GM23338 (cell line): ENCODE measurements around the gene DOCK3. TPM values are rescaled to one million over a fixed set of nuclear protein-coding genes. Genes with fewer than 3 reads are reported as not detected.

Experiments
- ATAC-seq: fragments of 200-7000 bp; cut with Tn5 transposase; 3 replicates; pipeline ENCODE4 v1.9.1; 2020
- DNase-seq: peaks from one replicate; pipeline ENCODE4 v3.0.0-alpha.2; 2015; ENCODE audit warnings: low spot score
- H2AFZ ChIP-seq: fragments of 200-600 bp; sonication (generic); 2 replicates; pipeline ENCODE4 v1.8.0; 2016; ENCODE audit warnings: antibody characterized with exemption, mild to moderate bottlenecking, moderate library complexity
- H3F3A ChIP-seq: fragments of 200-600 bp; sonication (generic); replicated peaks from 2 replicates; pipeline ENCODE4 v1.8.0; 2017; ENCODE audit warnings: antibody characterized with exemption, mixed run types, low read depth
- H3K27ac ChIP-seq: fragments of 200-600 bp; sonication (generic); 2 replicates; pipeline ENCODE4 v1.6.1; 2016; ENCODE audit warnings: low read depth
- H3K27me3 ChIP-seq: fragments of 200-600 bp; sonication (generic); 2 replicates; pipeline ENCODE4 v1.8.0; 2016; ENCODE audit warnings: mild to moderate bottlenecking, mixed run types, moderate library complexity; ENCODE audit not compliant: insufficient read depth
- H3K36me3 ChIP-seq: fragments of 200-600 bp; sonication (generic); 2 replicates; pipeline ENCODE4 v1.8.0; 2016; ENCODE audit warnings: mild to moderate bottlenecking; ENCODE audit not compliant: insufficient read depth
- H3K4me1 ChIP-seq: fragments of 200-600 bp; sonication (generic); 2 replicates; pipeline ENCODE4 v1.8.0; 2016; ENCODE audit warnings: mild to moderate bottlenecking, moderate library complexity; ENCODE audit not compliant: insufficient read depth
- H3K4me2 ChIP-seq: fragments of 200-600 bp; sonication (generic); 2 replicates; pipeline ENCODE4 v1.7.1; 2017; ENCODE audit warnings: mixed run types
- H3K4me3 ChIP-seq: fragments of 200-600 bp; sonication (generic); 2 replicates; pipeline ENCODE4 v1.6.1; 2016; ENCODE audit warnings: mixed run types
- H3K79me2 ChIP-seq: fragments of 200-600 bp; sonication (generic); replicated peaks from 2 replicates; pipeline ENCODE4 v1.8.0; 2017; ENCODE audit warnings: mild to moderate bottlenecking; ENCODE audit not compliant: insufficient read depth
- H3K9me2 ChIP-seq: fragments of 200-600 bp; sonication (generic); 2 replicates; pipeline ENCODE4 v1.8.0; 2017; ENCODE audit not compliant: insufficient read depth
- H4K20me1 ChIP-seq: fragments of 200-600 bp; sonication (generic); replicated peaks from 2 replicates; pipeline ENCODE4 v1.8.0; 2017; ENCODE audit warnings: mild to moderate bottlenecking; ENCODE audit not compliant: insufficient read depth
- H3K27ac Mint-ChIP-seq: 2 replicates; pipeline ENCODE4 v1.8.0; 2020; ENCODE audit warnings: inconsistent platforms, mild to moderate bottlenecking, moderate library complexity, mixed read lengths
- H3K27me3 Mint-ChIP-seq: 3 replicates; pipeline ENCODE4 v1.8.0; 2022; ENCODE audit warnings: low read depth, mild to moderate bottlenecking, moderate library complexity, mixed read lengths, inconsistent platforms; ENCODE audit not compliant: insufficient read depth, poor library complexity
- H3K36me3 Mint-ChIP-seq: 3 replicates; pipeline ENCODE4 v1.8.0; 2021; ENCODE audit warnings: low read depth, mild to moderate bottlenecking, inconsistent platforms, moderate library complexity, mixed read lengths
- H3K4me1 Mint-ChIP-seq: 3 replicates; pipeline ENCODE4 v1.8.0; 2020; ENCODE audit warnings: mild to moderate bottlenecking, inconsistent platforms, mixed read lengths
- H3K4me3 Mint-ChIP-seq: 3 replicates; pipeline ENCODE4 v1.8.0; 2021; ENCODE audit warnings: moderate library complexity, mild to moderate bottlenecking, inconsistent platforms, mixed read lengths
- H3K9me3 Mint-ChIP-seq: 3 replicates; pipeline ENCODE4 v1.8.0; 2020; ENCODE audit warnings: moderate library complexity, mild to moderate bottlenecking, inconsistent platforms, mixed read lengths
- CREB1 ChIP-seq: fragments of 250-450 bp; sonication (Bioruptor Pico); IDR thresholded peaks from 2 replicates; pipeline ENCODE4 v1.5.0; 2020; ENCODE audit warnings: low read depth, mild to moderate bottlenecking, moderate library complexity
- EZH2phosphoT487 ChIP-seq: fragments of 200-600 bp; sonication (generic); IDR thresholded peaks from one replicate; pipeline ENCODE4 v1.8.1; 2018; ENCODE audit warnings: antibody characterized with exemption; ENCODE audit not compliant: unreplicated experiment
- JUNB ChIP-seq: IDR thresholded peaks from one replicate; pipeline ENCODE4 v1.6.1; 2016; ENCODE audit warnings: antibody characterized with exemption; ENCODE audit not compliant: unreplicated experiment
- NANOG ChIP-seq: IDR thresholded peaks from 2 replicates; pipeline ENCODE4 v1.6.1; 2016; ENCODE audit warnings: antibody characterized with exemption, borderline replicate concordance
- POLR2AphosphoS5 ChIP-seq: IDR thresholded peaks from 2 replicates; pipeline ENCODE4 v1.6.1; 2016; ENCODE audit warnings: antibody characterized with exemption, low read depth
- STAT1 ChIP-seq: IDR thresholded peaks from one replicate; pipeline ENCODE4 v1.6.1; 2016; ENCODE audit warnings: antibody characterized with exemption; ENCODE audit not compliant: unreplicated experiment
- ZNF331 ChIP-seq: fragments of 250-450 bp; sonication (Bioruptor Pico); IDR thresholded peaks from 2 replicates; pipeline ENCODE4 v1.5.0; 2020; ENCODE audit warnings: low read depth, mild to moderate bottlenecking, moderate library complexity
- polyA plus RNA-seq: library from polyadenylated mRNA; unstranded; fragments of >200 nt; fragmentation: Nextera tagmentation; extraction: Ambion mirVana; gene quantifications from 2 replicates; pipeline ENCODE4 v1.2.1, GENCODE V29; 2016
- total RNA-seq: library from RNA; depleted of rRNA; stranded (reverse); fragments of >200 nt; shearing (Covaris generic); gene quantifications from 2 replicates; pipeline ENCODE4 v1.2.3, GENCODE V29; 2014
- TF ChIP-seq, protein P1 (sequence below): fragments of 250-450 bp; sonication (Bioruptor Pico); IDR thresholded peaks from 2 replicates; pipeline ENCODE4 v1.5.0; 2020; ENCODE audit warnings: mild to moderate bottlenecking, moderate library complexity
- TF ChIP-seq, protein P2 (sequence below): IDR thresholded peaks from one replicate; pipeline ENCODE4 v1.6.1; 2018; ENCODE audit warnings: antibody characterized with exemption; ENCODE audit not compliant: unreplicated experiment

The DOCK3 gene
- total and polyA plus RNA-seq, 2 experiments from 2014 or later, result 2.4 to 5.6 TPM

DNA sequence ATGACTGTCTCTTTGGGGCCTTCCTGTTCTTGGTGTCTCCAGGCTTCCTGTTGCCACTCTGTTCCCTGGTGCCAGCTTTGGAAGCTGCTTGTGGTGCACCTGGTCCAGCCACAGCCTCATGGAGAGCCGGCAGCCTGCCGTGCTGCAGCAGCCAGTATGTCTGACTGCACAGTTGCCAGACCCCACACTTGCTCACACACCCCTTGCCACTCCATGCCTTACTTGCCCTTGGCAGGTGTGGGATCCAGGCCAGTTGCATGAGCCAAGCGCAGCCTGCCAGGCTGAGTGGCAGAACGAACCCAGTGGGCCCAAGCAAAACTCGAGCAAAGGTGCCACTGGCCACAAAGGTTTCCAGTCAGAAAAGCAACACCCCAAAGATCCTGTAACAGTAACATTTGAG, 309.2 kb downstream of the DOCK3 start:
- Mint-ChIP-seq H3K9me3 (peaks cover 8% of the 10 kb centered on the region), H3K36me3 (peaks cover 10% of the 10 kb centered on the region; the same call in 2 of the 3 replicates), H3K27ac (no peak overlapping the region), H3K4me3 (no peak overlapping the region), H3K4me1 (peaks cover 13% of the 10 kb centered on the region), H3K27me3 (peaks cover 9% of the 10 kb centered on the region)
- no peaks in the 10 kb centered on the region for H3K27me3 ChIP-seq
- H3K9me2 ChIP-seq, result no peaks in the 10 kb centered on the region
- no peak for DNase-seq
- H3K36me3 ChIP-seq, result no peaks in the 10 kb centered on the region
- TF ChIP-seq JUNB, result no peak
- TF ChIP-seq POLR2AphosphoS5, result no peak
- TF ChIP-seq NANOG, result no peak
- TF ChIP-seq, protein P1, sequence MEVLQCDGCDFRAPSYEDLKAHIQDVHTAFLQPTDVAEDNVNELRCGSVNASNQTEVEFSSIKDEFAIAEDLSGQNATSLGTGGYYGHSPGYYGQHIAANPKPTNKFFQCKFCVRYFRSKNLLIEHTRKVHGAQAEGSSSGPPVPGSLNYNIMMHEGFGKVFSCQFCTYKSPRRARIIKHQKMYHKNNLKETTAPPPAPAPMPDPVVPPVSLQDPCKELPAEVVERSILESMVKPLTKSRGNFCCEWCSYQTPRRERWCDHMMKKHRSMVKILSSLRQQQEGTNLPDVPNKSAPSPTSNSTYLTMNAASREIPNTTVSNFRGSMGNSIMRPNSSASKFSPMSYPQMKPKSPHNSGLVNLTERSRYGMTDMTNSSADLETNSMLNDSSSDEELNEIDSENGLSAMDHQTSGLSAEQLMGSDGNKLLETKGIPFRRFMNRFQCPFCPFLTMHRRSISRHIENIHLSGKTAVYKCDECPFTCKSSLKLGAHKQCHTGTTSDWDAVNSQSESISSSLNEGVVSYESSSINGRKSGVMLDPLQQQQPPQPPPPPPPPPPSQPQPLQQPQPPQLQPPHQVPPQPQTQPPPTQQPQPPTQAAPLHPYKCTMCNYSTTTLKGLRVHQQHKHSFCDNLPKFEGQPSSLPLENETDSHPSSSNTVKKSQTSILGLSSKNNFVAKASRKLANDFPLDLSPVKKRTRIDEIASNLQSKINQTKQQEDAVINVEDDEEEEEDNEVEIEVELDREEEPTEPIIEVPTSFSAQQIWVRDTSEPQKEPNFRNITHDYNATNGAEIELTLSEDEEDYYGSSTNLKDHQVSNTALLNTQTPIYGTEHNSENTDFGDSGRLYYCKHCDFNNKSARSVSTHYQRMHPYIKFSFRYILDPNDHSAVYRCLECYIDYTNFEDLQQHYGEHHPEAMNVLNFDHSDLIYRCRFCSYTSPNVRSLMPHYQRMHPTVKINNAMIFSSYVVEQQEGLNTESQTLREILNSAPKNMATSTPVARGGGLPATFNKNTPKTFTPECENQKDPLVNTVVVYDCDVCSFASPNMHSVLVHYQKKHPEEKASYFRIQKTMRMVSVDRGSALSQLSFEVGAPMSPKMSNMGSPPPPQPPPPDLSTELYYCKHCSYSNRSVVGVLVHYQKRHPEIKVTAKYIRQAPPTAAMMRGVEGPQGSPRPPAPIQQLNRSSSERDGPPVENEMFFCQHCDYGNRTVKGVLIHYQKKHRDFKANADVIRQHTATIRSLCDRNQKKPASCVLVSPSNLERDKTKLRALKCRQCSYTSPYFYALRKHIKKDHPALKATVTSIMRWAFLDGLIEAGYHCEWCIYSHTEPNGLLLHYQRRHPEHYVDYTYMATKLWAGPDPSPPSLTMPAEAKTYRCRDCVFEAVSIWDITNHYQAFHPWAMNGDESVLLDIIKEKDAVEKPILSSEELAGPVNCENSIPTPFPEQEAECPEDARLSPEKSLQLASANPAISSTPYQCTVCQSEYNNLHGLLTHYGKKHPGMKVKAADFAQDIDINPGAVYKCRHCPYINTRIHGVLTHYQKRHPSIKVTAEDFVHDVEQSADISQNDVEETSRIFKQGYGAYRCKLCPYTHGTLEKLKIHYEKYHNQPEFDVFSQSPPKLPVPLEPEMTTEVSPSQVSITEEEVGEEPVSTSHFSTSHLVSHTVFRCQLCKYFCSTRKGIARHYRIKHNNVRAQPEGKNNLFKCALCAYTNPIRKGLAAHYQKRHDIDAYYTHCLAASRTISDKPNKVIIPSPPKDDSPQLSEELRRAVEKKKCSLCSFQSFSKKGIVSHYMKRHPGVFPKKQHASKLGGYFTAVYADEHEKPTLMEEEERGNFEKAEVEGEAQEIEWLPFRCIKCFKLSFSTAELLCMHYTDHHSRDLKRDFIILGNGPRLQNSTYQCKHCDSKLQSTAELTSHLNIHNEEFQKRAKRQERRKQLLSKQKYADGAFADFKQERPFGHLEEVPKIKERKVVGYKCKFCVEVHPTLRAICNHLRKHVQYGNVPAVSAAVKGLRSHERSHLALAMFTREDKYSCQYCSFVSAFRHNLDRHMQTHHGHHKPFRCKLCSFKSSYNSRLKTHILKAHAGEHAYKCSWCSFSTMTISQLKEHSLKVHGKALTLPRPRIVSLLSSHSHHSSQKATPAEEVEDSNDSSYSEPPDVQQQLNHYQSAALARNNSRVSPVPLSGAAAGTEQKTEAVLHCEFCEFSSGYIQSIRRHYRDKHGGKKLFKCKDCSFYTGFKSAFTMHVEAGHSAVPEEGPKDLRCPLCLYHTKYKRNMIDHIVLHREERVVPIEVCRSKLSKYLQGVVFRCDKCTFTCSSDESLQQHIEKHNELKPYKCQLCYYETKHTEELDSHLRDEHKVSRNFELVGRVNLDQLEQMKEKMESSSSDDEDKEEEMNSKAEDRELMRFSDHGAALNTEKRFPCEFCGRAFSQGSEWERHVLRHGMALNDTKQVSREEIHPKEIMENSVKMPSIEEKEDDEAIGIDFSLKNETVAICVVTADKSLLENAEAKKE (CRISPR knock-in tag), result no peak
- no peaks in the 10 kb centered on the region for H3F3A ChIP-seq
- no peak for ATAC-seq
- H3K79me2 ChIP-seq, result no peaks in the 10 kb centered on the region
- H3K4me3 ChIP-seq, result no peak overlapping the region
- H4K20me1 ChIP-seq, result no peaks in the 10 kb centered on the region
- peaks cover 10% of the 10 kb centered on the region for H3K4me1 ChIP-seq
- H3K4me2 ChIP-seq, result no peak overlapping the region
- no peak overlapping the region for H2AFZ ChIP-seq
- H3K27ac ChIP-seq, result no peak overlapping the region

DNA sequence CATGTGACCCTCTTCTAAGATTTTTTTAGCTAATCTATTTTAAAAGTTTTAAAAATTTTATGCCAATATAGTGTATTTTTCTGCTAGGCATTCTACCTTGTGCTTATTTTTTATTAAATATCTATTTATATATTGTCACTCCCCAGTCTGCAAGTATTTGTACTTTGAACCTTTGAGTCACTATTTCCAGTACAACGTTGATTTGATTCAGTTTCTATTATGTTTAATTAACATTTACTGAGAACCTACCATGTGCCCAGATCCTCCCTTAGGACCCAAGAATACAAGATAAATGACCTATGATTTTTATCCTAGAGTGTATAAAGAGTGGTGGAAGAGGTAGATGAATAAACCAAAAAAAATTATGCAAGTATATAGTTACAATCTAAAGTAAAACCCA, 311.2 kb downstream of the DOCK3 start:
- Mint-ChIP-seq H3K4me3 (no peak overlapping the region), H3K4me1 (no peaks in the 10 kb centered on the region), H3K36me3 (peaks cover 5% of the 10 kb centered on the region; the same call in 1 of the 3 replicates), H3K27ac (no peak overlapping the region), H3K27me3 (peaks cover under 1% of the 10 kb centered on the region), H3K9me3 (peaks cover 9% of the 10 kb centered on the region)
- Histone ChIP-seq H3K9me2 (no peaks in the 10 kb centered on the region), H3K27ac (no peak overlapping the region), H3K4me3 (no peak overlapping the region), H4K20me1 (no peaks in the 10 kb centered on the region), H3F3A (no peaks in the 10 kb centered on the region), H2AFZ (no peak overlapping the region), H3K4me2 (no peak overlapping the region), H3K27me3 (no peaks in the 10 kb centered on the region), H3K79me2 (no peaks in the 10 kb centered on the region), H3K36me3 (no peaks in the 10 kb centered on the region; the same call in 1 of the 2 replicates), H3K4me1 (no peaks in the 10 kb centered on the region)
- DNase-seq (no peak), ATAC-seq (no peak)
- TF ChIP-seq JUNB (no peak), STAT1 (no peak), ZNF331 (CRISPR knock-in tag) (no peak), NANOG (no peak), POLR2AphosphoS5 (no peak), CREB1 (no peak), EZH2phosphoT487 (no peak)
- TF ChIP-seq, protein P2, sequence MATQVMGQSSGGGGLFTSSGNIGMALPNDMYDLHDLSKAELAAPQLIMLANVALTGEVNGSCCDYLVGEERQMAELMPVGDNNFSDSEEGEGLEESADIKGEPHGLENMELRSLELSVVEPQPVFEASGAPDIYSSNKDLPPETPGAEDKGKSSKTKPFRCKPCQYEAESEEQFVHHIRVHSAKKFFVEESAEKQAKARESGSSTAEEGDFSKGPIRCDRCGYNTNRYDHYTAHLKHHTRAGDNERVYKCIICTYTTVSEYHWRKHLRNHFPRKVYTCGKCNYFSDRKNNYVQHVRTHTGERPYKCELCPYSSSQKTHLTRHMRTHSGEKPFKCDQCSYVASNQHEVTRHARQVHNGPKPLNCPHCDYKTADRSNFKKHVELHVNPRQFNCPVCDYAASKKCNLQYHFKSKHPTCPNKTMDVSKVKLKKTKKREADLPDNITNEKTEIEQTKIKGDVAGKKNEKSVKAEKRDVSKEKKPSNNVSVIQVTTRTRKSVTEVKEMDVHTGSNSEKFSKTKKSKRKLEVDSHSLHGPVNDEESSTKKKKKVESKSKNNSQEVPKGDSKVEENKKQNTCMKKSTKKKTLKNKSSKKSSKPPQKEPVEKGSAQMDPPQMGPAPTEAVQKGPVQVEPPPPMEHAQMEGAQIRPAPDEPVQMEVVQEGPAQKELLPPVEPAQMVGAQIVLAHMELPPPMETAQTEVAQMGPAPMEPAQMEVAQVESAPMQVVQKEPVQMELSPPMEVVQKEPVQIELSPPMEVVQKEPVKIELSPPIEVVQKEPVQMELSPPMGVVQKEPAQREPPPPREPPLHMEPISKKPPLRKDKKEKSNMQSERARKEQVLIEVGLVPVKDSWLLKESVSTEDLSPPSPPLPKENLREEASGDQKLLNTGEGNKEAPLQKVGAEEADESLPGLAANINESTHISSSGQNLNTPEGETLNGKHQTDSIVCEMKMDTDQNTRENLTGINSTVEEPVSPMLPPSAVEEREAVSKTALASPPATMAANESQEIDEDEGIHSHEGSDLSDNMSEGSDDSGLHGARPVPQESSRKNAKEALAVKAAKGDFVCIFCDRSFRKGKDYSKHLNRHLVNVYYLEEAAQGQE, result no peak
